NCI-H748 (cell line): Measurements from ENCODE around the gene ZNF473.
A peak's percentile ranks its signal among the peaks of the same experiment; 100 is the strongest.
"Not testable (repeated sequence)": the region's sequence is repeated elsewhere in the genome, so short reads cannot be mapped to it uniquely, and the experiment has no call there.

ENCODE experiments used
- DNase-seq: peaks from one replicate; lab custom pipeline; 2025; ENCODE audit not compliant: unreplicated experiment; lab: John Stamatoyannopoulos, UW

Gene ZNF473

DNA sequence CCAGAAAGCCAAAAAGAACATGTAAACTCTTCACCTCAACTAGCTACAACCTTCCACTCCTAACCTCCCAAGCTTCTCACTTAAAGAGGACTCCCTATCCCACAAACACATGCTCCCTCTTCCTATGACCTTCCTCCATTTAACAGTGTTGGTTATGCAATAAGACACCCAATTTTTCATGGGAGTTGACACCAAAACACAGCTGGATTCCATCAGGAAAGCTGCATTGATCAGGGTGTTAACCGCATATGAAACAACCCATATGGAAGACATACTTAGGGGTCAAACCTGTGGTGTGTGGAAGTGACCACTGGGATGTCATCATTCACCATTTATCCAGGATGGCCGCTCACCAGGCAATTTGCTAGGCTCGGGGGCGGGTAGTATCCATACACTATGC is 21.9 kb downstream of the ZNF473 start:
- DNase-seq, result no peak

DNA sequence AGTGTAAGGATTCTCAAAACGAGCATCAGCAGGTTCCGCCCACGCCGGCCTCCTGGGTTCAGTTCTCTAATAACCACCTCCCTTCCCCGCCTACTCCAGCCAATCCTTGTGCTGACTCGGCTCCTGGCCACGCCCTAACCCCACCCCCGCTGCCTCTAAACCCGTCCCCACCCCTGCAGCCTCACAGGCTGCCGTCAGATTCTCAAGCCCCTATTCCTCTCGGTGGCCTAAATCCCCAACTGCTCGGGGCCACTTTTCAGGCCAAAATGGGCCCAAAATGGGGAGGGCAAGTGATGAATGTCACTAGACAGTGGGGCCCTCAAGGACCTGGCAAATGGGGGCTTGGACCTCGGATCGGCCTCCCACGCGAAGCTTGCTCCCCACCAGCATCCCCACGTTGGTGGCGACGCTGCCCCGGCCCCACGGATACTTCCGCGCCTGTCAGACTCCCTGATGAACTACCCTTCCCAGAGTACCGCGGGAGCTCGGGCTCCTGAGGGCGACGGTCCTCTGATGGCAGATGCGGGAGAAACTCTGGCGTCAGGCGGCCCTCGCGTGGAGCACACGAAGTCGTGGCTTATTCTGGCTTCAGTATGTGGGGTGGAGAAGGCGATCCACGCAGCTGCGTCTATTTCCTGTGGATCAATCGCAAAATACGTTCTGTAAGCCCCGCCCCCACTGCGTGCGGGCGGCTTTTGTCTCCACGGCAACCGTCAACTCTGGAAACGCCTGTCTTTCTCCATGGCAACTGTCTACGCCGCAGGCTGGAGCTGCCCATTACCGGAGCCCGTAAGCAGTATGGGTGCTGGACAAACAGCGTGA is 24.8 kb downstream of the ZNF473 start:
- peak; percentile 96 for DNase-seq

DNA sequence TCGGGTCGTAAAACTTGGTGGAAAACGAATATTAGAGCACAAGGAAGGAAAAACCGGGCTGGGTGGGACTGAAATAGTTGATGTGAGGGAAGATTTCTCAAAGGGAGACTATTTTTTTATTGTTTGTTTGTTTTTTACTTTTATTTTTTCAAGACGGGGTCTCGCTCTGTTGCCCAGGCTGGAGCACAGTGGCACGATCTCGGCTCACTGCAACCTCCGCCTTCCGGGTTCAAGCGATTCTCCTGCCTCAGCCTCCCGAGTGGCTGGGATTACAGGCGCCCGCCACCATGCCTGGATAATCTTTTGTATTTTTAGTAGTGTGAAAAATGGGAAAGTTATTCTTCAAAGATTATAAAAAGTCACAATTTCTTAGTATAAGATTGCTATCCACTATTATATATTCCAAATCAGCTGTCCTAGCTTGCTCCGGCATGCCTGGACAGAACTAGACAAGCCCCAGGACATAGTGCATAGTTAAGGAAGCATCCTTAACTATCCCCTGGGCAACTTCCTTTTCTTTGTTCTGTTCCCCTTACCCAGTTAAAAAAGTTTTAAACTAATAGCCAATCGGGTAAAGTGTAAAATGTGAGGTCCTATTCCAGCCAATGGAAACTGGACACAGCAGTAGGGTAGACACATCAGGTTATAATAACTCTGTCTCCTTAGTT is 25.6 kb downstream of the ZNF473 start:
- DNase-seq, result not testable (repeated sequence)

DNA sequence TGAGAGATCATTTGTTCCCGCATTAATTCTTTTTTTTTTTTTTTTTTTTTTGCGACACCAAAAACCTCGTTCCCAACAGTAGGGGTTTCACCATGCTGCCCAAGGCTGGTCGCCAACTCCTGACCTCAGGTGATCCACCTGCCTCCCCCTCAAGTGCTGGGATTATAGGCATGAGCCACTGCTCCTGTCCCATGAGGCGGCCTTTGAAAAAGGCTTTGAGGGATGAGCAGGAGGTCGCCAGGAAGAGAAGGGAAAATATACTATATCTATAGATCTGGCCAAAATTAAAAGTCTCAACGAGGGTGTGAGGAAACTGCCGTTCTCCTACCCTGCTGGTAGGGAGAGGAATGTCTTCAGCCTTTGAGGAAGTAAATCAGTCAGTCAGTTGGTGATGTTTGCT is 26.2 kb downstream of the ZNF473 start:
- DNase-seq, result no peak

DNA sequence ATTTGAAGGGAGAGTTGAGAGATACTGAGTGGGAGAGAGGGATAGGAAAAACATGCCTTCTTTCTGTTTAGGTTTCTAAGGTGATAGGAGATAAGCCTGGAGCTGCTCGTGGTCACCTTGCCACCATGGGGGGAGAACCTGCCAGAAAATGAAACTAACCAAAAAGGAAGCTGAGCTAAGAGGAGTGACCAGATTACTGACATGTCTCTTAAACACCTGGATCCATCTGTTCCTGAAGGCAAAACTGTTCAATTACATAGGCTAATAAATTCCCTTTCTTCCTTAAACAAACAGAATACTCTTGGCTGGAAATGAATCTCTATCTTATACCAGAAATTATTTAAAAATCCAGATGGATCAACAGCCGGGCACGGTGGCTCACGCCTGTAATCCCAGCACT is 27.3 kb downstream of the ZNF473 start:
- DNase-seq, result no peak

DNA sequence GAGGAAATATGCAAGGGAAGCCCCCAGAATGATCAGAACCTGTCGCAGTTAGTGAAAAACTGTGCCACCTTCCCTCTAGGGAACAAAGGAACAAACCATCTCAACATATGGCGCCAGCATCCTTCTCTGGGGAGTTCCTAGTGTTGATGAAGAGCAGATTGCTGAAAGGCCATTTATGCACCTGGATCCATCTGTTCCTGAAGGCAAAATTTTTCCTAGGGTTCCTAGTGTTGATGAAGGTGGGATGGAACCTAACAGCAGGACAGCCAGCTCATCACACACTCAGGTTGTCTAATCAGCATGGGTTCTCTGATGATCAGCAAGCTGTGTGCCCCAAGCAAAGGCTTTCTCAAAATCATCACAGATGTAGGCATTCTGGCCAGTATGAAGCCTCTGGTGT is 32.6 kb downstream of the ZNF473 start:
- DNase-seq, result no peak

DNA sequence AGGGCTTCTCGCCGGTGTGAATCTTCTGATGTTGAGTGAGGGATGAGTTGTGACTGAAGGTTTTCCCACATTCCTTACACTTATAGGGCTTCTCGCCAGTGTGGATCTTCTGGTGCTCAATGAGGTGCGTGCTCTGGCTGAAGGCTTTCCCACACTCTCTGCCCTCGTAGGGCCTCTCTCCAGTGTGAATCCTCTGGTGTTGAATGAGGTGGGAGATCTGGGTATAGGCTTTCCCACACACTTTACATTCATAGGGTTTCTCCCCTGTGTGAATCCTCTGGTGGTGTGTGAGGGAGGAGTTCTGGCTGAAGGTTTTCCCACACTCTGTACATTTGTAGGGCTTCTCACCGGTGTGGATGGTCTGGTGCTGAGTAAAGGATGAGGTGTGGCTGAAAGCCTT is 33.2 kb downstream of the ZNF473 start:
- DNase-seq, result no peak

DNA sequence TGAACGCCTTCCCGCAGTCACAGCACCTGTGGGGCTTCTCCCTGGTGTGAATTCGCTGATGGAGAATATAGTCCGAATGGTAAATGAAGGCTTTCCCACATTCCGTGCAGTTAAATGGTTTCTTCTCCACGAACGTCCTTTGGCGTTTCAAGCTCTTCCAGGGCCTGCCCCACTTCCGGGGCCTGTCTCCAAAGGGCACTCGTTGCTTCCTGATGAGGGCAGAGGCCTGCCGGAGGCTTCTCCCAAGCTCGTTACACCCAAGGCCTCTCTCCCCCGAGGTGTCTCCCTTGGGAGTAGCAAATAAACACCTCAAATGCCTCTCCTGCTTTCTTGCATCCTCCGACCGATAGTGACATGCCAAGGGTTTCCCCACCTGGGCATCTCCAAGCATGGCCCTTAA is 34.3 kb downstream of the ZNF473 start:
- DNase-seq, result no peak

DNA sequence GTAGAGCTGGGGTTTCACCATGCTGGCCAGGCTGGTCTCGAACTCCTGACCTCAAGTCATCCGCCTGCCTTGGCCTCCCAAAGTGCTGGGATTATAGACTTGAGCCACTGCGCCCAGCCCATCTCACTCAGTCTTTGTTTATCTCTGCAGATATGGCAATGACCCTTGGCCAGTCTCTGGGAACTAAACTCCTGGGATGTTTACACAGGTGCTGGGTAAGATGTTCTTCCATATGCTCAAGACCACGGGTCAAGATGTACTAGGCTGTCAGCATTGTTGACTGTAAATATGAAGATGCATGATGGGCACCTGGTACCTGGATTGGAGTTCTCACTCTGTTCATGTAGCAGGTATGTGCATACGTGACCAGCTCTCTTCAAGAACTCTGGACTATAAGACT is 35.8 kb downstream of the ZNF473 start:
- no peak for DNase-seq

DNA sequence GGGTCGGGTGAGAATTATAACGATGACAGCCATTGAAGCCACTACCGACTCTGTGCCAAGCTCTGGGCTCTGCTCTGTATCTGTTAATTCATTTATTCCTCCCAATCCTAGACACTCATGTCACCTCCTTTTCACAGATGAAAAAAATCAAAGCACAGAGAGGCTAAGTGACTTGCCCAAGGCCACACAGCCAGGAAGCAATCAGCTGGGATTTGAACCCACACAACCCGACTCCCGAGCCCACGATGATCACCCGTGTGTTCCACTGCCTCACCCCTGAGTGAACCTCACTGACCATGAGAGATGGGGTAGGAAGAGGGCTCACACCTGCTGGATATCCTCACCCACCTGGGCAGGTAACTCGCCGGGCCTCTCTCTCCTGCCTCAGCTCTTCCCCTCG is 40.1 kb downstream of the ZNF473 start:
- DNase-seq, result no peak

DNA sequence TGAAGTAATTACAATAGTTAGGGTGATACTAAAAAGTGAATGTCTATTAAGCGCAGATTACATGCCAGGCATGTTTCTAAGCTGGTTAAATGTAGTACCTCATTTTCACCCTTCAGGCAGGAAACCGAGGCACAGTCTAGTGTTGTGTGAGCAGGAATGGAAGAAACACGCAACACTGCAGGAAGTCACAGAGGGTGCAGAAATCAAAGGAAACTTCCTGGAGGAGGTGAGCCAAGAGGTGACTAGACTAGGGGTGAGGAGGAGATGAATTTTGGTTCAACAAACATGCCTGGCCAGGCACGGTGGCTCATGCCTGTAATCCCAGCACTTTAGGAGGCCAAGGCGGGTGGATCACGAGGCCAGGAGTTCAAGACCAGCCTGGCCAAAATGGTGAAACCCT is 41.8 kb downstream of the ZNF473 start:
- DNase-seq, result no peak

DNA sequence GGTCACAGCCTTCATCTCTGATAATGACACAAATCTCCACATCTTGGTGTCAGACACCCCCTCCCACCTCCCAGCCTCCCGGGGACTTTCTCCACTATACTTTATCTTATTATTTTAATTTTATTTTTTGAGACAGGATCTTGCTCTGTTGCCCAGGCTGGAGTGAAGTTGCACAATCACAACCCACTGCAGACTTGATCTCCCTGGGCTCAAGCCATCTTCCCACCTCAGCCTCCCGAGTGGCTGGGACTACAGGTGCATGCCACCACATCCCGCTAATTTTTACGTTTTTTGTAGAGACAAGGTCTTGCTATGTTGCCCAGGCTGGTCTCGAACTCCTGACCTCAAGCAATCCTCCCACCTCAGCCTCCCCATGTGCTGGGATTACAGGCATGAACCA is 42.6 kb downstream of the ZNF473 start:
- not testable (repeated sequence) for DNase-seq

DNA sequence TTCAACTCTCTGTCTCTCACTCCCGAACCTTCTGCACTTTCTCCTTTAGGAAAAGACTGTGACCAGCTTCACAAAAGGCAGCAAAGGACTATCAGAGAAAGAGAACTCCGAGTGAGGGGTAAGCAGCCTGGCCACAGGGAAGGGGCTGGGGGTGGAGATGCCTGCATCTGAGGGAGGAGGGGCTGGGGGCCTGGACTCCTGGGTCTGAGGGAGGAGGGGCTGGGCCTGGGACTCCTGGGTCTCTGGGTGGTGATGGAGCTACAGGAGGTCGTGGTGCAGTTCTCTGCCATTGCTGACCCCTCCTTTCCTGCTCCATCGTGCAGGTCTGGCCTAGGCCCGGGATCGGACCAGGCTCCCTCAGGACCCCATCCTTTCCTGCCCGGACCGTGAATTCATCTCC is 49.3 kb downstream of the ZNF473 start:
- not testable (repeated sequence) for DNase-seq

DNA sequence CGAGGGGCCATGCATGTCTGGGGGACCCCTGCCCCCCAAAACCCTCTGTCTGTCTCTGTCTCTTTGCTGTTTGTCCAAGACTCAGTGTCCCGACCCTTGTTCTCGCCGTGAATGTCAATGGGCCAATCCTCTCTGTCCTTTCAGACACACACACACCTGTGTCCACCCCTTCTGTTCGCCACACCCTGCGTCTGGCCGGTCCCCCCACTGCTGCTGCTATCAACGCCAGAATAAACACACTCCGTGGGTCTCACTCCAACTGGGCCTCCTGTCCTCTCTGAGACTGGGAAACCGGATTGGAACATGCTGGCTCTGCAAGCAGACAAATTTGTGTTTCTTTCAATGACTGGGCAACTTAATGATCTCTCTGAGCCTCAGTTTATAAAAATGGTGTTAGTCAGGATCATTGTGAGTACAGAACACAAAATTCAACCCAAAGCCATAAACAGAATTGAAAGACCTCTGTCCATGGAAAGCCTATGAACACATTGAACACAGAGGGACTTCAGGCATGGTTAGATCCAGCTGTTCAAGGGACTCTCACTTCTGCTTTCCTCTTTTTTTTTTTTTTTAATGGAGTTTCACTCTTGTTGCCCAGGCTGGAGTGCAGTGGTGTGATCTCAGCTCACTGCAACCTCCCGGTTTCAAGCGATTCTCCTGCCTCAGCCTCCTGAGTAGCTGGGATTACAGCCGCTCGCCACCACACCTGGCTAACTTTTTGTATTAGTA is 50.0 kb downstream of the ZNF473 start:
- DNase-seq, result not testable (repeated sequence)

DNA sequence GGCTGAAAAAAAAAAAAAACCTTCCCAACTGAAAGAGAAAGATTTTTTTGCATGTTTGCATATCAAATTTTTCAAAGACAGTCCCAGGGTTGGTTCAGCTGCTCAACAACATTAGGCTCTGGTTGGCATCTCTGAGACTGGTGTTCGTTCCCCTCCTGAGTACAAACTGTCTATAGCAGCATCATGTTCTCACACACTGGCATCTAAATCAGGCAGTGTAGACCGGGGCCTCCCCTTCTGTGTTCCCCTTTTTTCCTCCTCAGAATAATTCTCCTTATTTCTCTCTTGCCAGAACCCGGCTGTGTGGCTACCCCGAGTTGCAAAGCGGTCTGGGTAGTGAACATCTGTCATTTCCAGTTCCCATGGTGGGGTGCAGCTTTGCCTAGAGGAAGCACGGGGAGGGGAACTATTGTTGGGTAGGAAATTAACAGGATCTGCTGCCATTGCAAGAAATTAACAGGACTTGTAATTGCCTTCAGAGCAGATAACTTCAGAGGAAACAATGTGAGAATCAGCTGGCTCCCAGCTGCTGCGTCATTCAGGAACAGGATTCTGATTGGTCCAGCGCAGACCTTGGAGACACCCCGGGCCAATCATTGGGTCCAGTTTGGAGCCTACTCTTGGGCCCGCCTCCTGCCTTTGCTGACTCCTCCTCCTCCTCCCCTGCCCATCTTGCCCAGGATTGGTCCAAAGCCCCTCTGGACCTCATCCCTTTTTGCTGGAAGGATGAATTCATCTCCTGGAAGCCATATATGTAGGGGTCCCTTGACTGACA is 51.0 kb downstream of the ZNF473 start:
- not testable (repeated sequence) for DNase-seq

DNA sequence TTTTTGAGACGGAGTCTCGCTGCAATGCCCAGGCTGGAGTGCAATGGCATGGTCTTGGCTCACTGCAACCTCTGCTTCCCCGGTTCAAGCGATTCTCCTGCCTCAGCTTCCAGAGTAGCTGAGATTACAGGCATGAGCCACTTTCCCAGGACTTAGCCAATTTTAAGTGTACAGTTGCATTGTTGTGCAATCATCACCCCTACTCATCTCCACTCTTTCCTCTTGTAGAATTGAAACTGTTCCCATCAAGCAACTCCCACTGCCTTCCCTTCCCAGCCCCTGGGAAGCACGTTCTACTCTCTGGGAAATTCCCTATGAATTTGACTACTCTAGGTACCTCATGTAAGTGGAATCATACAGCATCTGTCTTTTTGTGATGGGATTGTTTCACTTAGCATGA is 53.2 kb downstream of the ZNF473 start:
- DNase-seq, result not testable (repeated sequence)

DNA sequence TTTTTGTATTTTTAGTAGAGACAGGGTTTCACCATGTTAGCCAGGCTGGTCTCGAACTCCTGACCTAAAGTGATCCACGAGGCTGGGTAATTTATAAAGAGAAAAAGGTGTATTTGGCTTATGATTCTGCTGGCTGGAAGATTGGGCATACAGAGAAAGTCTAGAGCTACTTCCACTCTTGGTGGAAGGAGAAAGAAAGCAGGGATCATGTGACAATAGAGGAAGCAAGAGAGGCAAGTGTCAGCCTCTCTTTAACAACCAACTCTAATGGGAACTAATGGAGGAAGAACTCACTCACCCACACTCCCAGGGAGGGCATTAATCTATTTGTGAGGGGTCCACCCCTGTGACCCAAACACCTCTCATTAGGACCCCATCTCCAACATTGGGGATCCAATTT is 58.6 kb downstream of the ZNF473 start:
- not testable (repeated sequence) for DNase-seq

DNA sequence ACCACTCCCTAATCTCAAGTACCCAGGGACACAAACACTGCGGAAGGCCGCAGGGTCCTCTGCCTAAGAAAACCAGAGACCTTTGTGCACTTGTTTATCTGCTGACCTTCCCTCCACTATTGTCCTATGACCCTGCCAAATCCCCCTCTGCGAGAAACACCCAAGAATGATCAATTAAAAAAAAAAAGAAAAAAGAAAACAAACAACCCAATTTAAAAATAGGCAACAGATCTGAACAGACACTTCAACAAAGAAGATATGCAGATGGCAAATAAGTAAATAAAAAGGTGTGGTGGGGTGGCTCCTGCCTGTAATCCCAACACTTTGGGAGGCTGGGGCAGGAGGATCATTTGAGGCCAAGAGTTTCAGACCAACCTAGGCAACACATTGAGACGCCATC is 61.3 kb downstream of the ZNF473 start:
- not testable (repeated sequence) for DNase-seq

DNA sequence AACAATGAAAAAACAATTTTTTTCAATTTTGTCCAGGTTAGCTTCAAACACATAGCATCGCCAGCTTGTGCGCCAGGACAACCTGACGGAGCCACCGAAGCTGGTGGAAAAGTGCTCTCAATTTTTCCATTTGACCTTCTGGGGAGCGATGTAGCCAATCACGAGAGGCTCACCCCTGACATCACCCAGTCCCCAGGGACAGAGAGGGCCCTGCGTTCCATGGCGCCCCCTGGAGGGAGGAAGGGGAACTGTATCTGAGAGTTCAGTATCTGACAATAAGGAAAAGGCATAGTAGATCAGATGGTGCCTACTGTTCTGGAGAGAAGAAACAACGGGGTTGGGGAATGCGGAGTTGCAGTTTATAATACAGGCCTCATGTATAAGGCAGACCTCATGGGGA is 64.9 kb downstream of the ZNF473 start:
- not testable (repeated sequence) for DNase-seq

DNA sequence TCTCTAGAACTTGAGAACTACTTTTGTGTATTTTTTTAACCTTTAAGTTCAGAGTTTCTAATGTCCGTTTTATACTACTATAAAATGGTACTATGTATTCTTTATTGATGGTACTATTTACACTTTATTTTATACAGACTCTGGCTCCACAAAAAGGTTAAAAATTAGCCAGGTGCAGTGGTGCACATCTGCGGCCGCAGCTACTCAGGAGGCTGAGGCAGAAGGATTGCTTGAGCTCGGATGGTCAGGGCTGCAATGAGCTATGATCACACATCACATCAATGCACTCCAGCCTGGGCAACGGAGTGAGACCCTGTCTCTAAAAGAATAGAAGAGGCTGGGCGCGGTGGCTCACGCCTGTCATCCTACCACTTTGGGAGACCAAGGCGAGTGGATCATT is 66.0 kb downstream of the ZNF473 start:
- DNase-seq, result not testable (repeated sequence)

DNA sequence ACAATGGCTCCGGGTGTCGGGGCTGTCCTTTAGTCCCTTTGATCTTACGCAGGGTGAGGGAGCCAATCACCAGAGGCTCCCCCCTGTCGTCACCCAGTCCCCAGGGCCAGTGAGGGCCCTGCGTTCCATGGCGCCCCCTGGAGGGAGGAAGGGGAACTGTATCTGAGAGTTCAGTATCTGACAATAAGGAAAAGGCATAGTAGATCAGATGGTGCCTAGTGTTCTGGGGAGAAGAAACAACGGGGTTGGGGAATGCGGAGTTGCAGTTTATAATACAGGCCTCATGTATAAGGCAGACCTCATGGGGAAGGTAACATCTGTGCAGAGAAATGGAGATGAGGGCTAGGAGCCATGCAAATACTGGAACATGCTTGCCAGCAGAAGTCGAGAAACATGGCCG is 66.8 kb downstream of the ZNF473 start:
- not testable (repeated sequence) for DNase-seq
